ENCODE data around the gene MRPS18A.
"Not testable (repeated sequence)": the region's sequence is repeated elsewhere in the genome, so short reads cannot be mapped to it uniquely, and the experiment has no call there.

Gene MRPS18A

GRCh38 chr6:43671011-43671800 is 16.4 kb downstream of the MRPS18A start:
- DNase-seq (ENCODE audit: low spot score) = no peak

GRCh38 chr6:43670623-43670986 is 17.0 kb downstream of the MRPS18A start:
- DNase-seq (ENCODE audit: low spot score) = no peak

DNA sequence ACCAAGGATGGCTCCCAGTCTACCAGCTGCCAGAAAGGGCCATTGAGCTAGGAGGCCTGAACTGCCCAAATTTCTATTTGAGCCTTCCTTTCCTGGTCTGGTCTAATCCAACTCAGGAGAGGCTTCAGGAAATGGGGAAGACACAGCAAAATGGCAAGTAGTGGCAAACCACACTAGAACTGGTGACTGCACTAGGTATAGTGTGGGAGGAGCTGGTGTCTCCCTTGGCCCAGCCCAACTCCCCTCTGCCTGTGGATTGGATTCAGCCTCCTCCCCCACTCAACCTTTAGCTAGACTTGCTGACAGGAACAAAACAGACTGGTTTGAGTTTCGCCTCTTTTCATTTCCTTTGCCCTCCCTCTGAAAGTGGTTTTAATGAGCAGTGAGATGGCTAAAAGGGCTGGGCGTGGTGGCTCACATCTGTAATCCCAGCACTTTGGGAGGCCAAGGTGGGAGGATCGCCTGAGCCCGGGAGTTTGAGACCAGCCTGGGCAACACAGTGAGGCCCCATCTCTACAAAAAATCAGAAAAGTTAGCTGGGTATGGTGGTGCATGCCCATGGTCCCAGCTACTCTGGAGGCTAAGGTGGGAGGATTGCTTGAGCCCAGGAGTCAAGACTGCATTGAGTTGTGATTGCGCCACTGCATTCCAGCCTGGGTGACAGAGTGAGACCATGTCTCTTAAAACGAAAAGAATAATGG is 17.5 kb downstream of the MRPS18A start:
- DNase-seq (ENCODE audit: low spot score) = no peak

DNA sequence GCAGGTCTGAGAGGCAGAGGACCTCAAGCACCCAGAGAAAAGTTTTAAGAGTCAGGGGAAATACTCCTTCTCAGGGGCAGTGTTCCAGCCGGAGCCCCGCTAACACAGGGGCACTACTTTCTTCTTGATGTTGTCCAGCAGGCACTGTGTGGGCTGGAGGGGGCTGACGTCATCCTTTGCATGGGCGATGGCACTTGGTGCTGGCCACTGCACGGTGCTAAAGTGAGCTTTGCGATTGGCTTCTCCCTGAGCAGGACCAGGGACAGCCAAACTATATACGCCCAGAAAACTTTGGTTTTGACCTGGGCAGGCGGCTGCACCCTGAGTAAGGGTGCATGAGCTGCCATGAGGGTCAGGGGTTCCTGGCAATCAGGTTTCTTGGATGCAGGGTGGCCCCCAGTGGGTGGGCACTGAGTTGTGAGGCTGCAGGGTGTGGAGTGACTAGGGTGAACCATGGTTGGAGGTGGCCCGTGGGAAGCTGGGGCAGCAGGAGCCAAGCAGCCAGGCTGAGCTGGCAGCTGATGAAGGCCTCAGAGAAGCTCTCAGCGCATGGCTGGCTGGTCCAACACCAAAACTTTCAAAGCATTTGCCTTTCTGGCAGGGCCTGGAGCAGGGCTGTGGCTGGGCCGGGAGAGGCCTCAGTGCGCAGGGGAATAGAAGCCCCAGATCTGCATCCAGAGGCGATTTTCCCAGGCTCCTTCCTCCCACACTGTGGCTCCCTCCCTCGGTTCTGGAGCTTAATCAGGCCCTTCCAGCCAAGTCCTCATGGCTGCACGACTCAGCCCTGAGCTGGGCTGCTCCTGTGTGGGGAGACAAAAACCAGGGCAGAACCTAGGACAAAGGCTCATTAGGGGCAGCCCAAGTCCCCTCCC is 18.3 kb downstream of the MRPS18A start:
- DNase-seq (ENCODE audit: low spot score) = no peak

DNA sequence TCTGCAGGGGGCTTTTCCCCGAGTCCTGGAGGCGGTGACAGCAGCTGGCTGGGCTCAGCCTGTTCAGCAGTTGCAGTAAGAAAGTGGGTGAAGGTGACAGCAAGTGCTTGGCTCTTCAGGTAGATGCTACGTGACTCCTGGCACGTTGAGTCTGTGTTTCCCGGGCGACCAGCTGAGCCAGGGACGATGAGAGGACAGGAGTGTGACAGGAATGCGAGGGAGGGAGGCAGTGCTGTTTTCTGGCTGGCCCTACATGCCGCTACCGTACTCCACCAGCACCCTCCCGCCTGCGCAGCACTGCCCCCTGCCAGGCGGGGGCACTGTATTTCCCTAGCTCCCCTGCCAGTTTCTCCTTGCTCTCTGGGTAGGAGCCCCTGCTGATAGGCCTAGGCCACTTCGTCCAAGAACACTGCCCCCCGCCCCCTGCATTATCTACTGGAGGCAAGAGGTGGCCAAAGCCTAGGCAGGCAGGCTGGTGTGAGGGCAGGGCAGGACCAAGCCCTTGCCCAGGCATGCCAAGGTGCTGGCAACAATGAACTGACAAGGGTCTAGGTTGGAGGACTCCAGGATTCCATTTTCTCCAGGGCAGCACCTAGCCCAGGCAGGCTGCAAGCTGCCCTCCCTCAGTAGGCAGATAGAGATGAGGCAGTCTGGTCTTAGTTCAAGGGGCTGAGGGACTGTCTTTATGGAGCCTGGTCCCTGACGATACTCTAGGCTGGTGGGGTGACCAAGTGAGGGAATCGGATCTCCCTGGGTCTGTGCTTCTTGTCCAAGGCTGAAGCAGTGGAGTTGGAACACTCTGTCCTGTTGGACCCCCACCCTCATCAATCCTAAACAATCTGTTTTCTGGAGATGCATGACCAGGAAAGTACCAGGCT is 19.2 kb downstream of the MRPS18A start:
- peak; percentile 77 for DNase-seq (ENCODE audit: low spot score)

GRCh38 chr6:43667245-43668150 is 20.1 kb downstream of the MRPS18A start:
- peak; percentile 84 for DNase-seq (ENCODE audit: low spot score)

DNA sequence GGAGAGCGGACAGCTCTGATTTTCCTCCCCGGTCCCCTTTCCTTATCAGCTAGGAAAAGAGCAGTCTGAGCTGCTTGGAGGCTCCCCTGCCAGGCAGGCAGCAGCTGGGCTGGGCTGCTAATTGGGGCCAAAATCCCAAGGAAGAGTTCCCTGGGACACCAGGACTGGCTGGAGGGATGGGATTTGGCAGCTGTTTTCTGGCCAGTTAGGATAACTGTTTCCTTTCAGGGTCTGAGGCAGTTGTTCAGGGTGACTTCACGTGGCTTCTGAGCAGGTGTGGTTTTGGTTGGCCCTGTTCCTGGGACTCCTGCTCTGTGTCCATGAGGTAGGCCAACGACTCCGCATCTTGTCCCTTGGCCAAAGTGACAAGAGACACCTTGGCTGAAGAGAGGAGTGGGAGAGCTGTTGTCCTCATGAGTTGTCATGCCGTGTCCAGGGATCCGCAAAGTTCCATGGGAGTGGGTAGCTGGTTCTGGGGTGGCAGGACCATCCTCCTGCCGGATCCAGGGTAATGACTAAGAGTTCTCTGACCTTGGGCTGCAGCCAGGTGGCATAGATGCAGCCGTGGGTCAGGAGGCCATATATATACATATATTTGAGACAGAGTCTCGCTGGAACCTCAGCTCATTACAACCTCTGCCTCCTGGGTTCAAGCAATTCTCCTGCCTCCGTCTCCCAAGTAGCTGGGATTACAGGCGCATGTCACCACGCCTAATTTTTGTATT is 21.2 kb downstream of the MRPS18A start:
- no peak for DNase-seq (ENCODE audit: low spot score)

- no peak for DNase-seq (ENCODE audit: low spot score)
These were observed 22.2 kb downstream of the MRPS18A start for GRCh38 chr6:43665376-43665775.

DNA sequence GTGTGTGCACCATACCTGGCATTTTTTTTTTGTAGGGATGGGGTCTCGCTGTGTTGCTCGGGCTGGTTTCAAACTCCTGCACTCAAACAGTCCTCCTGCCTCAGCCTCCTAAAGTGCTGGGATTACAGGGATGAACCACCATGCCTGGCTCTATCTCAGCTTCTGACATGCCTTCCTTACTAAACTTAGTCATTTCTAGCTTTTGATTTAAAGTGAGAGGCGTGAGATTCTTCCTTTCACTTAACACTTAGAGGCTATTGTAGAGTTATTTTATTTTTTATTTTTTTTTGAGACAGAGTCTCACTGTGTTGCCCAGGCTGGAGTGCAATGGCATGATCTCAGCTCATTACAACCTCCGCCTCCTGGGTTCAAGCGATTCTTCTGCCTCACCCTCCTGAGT is 24.6 kb downstream of the MRPS18A start:
- not testable (repeated sequence) for DNase-seq (ENCODE audit: low spot score)

DNA sequence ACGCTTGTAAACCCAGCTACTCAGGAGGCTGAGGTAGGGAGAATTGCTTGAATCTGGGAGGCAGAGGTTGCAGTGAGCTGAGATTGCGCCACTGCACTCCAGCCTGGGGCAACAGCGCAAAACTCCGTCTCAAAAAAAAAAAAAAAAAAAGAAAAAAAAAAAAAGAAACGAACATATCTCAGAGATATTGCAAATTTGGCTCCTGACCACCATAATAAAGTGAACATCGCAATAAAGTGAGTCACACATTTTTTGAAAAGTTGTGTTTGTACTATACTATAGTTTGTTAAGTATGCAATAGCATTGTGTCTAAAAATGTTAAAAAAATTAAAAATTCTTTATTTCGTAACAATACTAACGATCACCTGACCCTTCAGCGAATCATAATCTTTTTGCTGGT is 29.4 kb downstream of the MRPS18A start:
- DNase-seq (ENCODE audit: low spot score) = no peak

GRCh38 chr6:43657221-43657802 is 30.3 kb downstream of the MRPS18A start:
- no peak for DNase-seq (ENCODE audit: low spot score)

- not testable (repeated sequence) for DNase-seq (ENCODE audit: low spot score)
These were observed 34.8 kb downstream of the MRPS18A start for GRCh38 chr6:43652822-43653221.

GRCh38 chr6:43648248-43648647 is 39.3 kb downstream of the MRPS18A start:
- DNase-seq (ENCODE audit: low spot score) = no peak

DNA sequence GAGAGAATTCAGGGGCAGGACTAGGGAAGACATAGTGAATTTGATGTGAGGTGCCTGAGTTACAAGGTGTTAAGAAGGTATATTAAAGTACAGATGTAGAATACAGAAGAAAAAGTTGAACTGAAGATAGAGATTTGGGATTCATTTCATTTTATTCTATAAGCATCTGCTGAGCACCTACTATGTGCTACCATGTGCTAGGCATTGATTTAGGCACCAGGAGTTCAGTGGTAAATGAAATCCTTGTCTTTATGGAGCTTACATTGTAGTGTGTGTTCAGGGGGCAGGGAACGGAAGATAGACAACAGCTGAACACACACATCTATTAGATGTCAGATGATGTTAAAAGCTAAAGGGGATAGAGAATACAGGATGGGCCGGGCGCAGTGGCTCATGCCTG is 40.0 kb downstream of the MRPS18A start:
- DNase-seq (ENCODE audit: low spot score) = no peak

GRCh38 chr6:43645613-43645964 is 42.0 kb downstream of the MRPS18A start:
- no peak for DNase-seq (ENCODE audit: low spot score)

DNA sequence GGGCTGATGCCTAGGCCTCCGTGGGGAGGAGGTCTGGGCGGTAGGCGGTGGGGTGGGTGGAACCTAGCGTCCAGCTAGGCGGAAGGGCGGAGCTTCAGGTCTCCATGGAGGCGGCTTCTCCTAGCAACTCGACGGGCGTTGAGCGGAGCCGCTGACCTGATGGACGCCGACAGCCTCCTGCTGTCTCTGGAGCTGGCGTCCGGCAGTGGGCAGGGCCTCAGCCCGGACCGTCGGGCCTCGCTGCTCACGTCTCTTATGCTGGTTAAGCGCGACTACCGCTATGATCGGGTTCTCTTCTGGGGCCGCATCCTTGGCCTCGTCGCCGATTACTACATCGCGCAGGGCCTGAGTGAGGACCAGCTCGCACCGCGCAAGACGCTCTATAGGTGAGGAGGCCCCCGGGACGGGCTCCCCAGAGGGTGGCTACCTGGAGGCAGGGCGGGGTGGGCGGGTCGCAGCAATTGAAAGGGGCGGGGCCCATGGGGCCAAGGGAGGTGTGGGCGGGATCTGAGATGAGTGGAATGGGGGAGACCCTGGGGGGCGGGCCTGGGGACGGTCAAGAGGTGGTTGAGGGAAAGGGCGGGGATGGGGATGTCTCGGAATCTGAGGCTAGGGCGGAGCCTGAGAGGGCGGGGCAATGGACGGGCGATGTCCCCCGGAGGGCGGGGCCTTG is 42.5 kb downstream of the MRPS18A start, which contains the start of gene RSPH9:
RSPH9 (plus strand) TSS at position 97 of the 673 bp plus-strand sequence; CDS start at position 160, 63 bp downstream.
- DNase-seq (ENCODE audit: low spot score) = peak; percentile 76

DNA sequence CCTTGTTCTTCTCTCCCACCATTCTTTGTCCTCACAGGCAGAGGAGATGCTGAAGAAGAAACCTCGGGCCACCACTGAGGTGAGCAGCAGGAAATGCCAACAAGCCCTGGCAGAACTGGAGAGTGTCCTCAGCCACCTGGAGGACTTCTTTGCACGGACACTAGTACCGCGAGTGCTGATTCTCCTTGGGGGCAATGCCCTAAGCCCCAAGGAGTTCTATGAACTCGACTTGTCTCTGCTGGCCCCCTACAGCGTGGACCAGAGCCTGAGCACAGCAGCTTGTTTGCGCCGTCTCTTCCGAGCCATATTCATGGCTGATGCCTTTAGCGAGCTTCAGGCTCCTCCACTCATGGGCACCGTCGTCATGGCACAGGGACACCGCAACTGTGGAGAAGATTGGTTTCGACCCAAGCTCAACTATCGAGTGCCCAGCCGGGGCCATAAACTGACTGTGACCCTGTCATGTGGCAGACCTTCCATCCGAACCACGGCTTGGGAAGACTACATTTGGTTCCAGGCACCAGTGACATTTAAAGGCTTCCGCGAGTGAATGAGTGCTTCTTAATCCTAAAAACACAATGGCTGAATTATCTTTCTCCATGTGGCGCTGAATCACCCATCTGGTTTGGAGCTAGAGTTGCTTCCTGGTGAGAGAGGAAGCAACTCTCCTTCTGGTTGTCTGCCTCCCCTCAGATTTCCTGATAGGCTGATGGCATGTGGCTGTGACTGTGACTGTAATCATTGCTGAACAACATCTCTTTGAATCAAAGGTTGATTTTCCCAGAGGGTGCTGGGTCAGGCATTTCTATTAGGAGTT is 47.4 kb downstream of the MRPS18A start:
- no peak for DNase-seq (ENCODE audit: low spot score)

DNA sequence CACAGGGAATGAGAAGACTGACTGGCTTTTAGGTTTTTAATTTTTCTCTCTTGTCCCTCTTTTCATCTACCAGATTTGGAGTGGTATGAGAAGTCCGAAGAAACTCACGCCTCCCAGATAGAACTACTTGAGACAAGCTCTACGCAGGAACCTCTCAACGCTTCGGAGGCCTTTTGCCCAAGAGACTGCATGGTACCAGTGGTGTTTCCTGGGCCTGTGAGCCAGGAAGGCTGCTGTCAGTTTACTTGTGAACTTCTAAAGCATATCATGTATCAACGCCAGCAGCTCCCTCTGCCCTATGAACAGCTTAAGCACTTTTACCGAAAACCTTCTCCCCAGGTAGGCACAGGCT is 51.3 kb downstream of the MRPS18A start:
- no peak for DNase-seq (ENCODE audit: low spot score)

All from germinal center (tissue), 1 donor.